Measurements from ENCODE around the gene ZNF425.

- TF ChIP-seq POLR2AphosphoS5 (IDR thresholded peaks at IDR 0.05; ENCODE audit: borderline replicate concordance, low read depth, low read length) (no peak), EZH2 (IDR thresholded peaks at IDR 0.05) (no peak), FOXP2 (optimal IDR thresholded peaks at IDR 0.05; ENCODE audit: control extremely low read depth, extremely low read length, insufficient read depth) (no peak)
Observed at GRCh38 chr7:149100821-149101220, 25.3 kb downstream of the ZNF425 start.
